Effector memory CD4-positive, alpha-beta T cell (primary cell): ENCODE results near the gene CACNA2D1.

ENCODE experiments used
- DNase-seq, 3 donors: peaks; one replicate each; pipeline ENCODE4 v3.0.0-alpha.2; 2020
- H3K27ac ChIP-seq: 2 replicates; pipeline ENCODE4 v1.7.0; 2013; ENCODE audit warnings: mild to moderate bottlenecking, low read length, moderate library complexity; ENCODE audit not compliant: insufficient read depth, poor library complexity, severe bottlenecking
- H3K27me3 ChIP-seq: replicated peaks from 2 replicates; pipeline ENCODE4 v1.7.0; 2013; ENCODE audit warnings: mild to moderate bottlenecking, low read length; ENCODE audit not compliant: insufficient read depth, control insufficient read depth, poor library complexity, severe bottlenecking
- H3K36me3 ChIP-seq: 2 replicates; pipeline ENCODE4 v1.7.0; 2013; ENCODE audit warnings: mild to moderate bottlenecking, low read length, moderate library complexity; ENCODE audit not compliant: control insufficient read depth, insufficient read depth
- H3K4me1 ChIP-seq: 2 replicates; pipeline ENCODE4 v1.7.0; 2013; ENCODE audit warnings: low read length, mild to moderate bottlenecking; ENCODE audit not compliant: control insufficient read depth, insufficient read depth, poor library complexity, severe bottlenecking
- H3K4me3 ChIP-seq: 2 replicates; pipeline ENCODE4 v1.7.0; 2013; ENCODE audit warnings: low read length, low read depth, mild to moderate bottlenecking; ENCODE audit not compliant: insufficient read depth, poor library complexity, severe bottlenecking
- H3K9me3 ChIP-seq: 2 replicates; pipeline ENCODE4 v1.7.0; 2013; ENCODE audit warnings: mild to moderate bottlenecking, low read length, moderate library complexity; ENCODE audit not compliant: control insufficient read depth

CACNA2D1 gene

DNA sequence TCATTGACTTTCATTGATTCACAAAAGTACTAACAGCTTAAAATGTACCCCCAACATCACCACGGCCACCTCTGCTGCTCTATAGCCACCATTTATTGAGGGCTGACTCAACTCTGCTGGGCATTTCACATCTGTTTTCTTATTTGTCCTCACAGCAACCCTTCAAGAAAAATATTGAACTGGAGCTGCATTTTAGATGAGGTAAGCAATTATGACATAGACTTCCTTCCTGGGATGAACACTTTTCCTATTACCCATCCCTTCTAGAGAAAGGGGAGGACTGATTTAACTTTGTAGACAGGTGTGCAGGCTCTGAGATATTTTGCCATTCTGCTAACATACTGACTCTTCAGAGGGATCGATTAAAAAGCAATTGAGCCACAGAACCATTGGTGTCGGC, 217.4 kb downstream of the CACNA2D1 start:
- DNase-seq: no peak
- Histone ChIP-seq H3K4me1 (no peaks in the 10 kb centered on the region), H3K4me3 (no peak overlapping the region), H3K27me3 (no peaks in the 10 kb centered on the region), H3K9me3 (no peaks in the 10 kb centered on the region), H3K36me3 (no peaks in the 10 kb centered on the region), H3K27ac (no peak overlapping the region)

GRCh38 chr7:82224529-82224928, 219.0 kb downstream of the CACNA2D1 start:
- no peaks in the 10 kb centered on the region for H3K9me3 ChIP-seq
- H3K27ac ChIP-seq: no peak overlapping the region

DNA sequence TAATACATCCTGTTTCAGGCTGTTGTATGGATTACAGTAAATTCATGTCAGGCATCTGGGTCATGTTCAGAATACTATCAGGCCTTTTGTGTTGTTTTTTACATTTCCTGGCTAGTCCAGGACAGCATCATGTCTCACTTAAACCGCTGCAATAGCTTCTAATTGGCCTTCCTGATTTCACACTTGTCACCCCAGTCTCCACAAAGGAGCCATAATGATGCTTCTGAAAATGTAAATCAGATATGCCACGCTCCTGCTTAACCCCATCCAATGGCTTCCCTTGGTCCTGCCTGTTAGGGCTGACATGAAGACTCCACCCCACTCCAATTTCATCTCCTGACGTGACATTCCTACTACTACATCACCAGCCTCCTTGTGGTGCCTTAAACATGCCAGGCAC, 220.0 kb downstream of the CACNA2D1 start:
- Histone ChIP-seq H3K27ac (no peak overlapping the region), H3K4me1 (no peaks in the 10 kb centered on the region), H3K4me3 (no peak overlapping the region), H3K9me3 (no peaks in the 10 kb centered on the region), H3K27me3 (no peaks in the 10 kb centered on the region), H3K36me3 (no peaks in the 10 kb centered on the region)
- DNase-seq: no peak

More at GRCh38 chr7:82224529-82224928, 219.0 kb downstream of the CACNA2D1 start:
- Histone ChIP-seq H3K27me3 (no peaks in the 10 kb centered on the region), H3K4me3 (no peak overlapping the region), H3K36me3 (no peaks in the 10 kb centered on the region), H3K4me1 (no peaks in the 10 kb centered on the region)
- no peak for DNase-seq

- H3K9me3 ChIP-seq: no peaks in the 10 kb centered on the region
- no peaks in the 10 kb centered on the region for H3K4me1 ChIP-seq
- no peak for DNase-seq
Measured at GRCh38 chr7:82221152-82221674, 222.4 kb downstream of the CACNA2D1 start.

GRCh38 chr7:82212466-82212865, 231.1 kb downstream of the CACNA2D1 start:
- no peak for DNase-seq
- no peaks in the 10 kb centered on the region for H3K9me3 ChIP-seq
- no peak overlapping the region for H3K27ac ChIP-seq
- H3K36me3 ChIP-seq: no peaks in the 10 kb centered on the region
- H3K4me3 ChIP-seq: no peak overlapping the region
- H3K4me1 ChIP-seq: no peaks in the 10 kb centered on the region
- no peaks in the 10 kb centered on the region for H3K27me3 ChIP-seq

More at GRCh38 chr7:82221152-82221674, 222.4 kb downstream of the CACNA2D1 start:
- Histone ChIP-seq H3K27me3 (no peaks in the 10 kb centered on the region), H3K36me3 (no peaks in the 10 kb centered on the region), H3K4me3 (no peak overlapping the region), H3K27ac (no peak overlapping the region)

DNA sequence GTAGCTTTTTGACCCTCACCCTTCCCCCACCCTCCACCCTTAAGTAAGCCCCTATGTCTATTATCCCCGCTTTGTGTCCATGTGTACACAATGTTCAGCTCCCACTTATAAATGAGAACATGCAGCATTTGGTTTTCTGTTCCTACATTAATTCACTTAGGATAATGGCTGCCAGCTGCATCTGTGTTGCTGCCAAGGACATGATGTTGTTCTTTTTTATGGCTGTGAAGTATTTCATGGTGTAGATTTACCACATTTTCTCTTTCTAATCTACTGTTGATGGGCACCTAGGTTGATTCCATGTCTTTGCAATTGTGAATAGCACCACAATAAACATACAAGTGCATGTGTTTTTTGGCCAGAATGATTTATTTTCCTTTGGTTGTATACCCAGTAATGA, 232.2 kb downstream of the CACNA2D1 start:
- no peaks in the 10 kb centered on the region for H3K9me3 ChIP-seq
- H3K4me3 ChIP-seq: no peak overlapping the region
- DNase-seq: no peak
- H3K27me3 ChIP-seq: no peaks in the 10 kb centered on the region
- no peaks in the 10 kb centered on the region for H3K4me1 ChIP-seq
- H3K27ac ChIP-seq: no peak overlapping the region
- no peaks in the 10 kb centered on the region for H3K36me3 ChIP-seq

GRCh38 chr7:82210416-82211184, 233.0 kb downstream of the CACNA2D1 start:
- DNase-seq: no peak
- no peaks in the 10 kb centered on the region for H3K36me3 ChIP-seq
- no peak overlapping the region for H3K4me3 ChIP-seq
- no peaks in the 10 kb centered on the region for H3K4me1 ChIP-seq
- H3K27ac ChIP-seq: no peak overlapping the region
- no peaks in the 10 kb centered on the region for H3K9me3 ChIP-seq
- H3K27me3 ChIP-seq: no peaks in the 10 kb centered on the region

GRCh38 chr7:82209179-82209747, 234.3 kb downstream of the CACNA2D1 start:
- no peaks in the 10 kb centered on the region for H3K4me1 ChIP-seq
- no peaks in the 10 kb centered on the region for H3K36me3 ChIP-seq
- H3K4me3 ChIP-seq: no peak overlapping the region
- no peak overlapping the region for H3K27ac ChIP-seq
- H3K27me3 ChIP-seq: no peaks in the 10 kb centered on the region
- DNase-seq: no peak
- H3K9me3 ChIP-seq: no peaks in the 10 kb centered on the region

DNA sequence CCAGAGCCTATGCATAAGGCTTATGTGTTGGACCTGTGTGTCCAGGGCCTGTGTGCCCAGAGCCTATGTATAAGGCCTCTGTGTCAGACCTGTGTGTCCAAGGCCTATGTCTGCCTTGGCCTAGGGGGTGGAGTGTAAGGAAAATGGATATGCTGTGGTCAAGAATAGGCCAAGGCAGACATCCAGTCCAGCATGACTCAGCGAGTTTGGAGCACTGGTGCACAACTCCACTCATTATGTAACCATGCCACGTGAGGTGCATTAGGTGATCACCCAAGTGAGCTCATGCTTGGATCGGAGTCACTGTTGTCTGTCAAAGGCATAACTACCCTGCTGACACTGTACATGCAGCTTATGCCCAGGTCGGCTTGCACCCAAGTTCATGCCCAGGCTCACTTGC, 238.9 kb downstream of the CACNA2D1 start:
- no peaks in the 10 kb centered on the region for H3K36me3 ChIP-seq
- no peaks in the 10 kb centered on the region for H3K9me3 ChIP-seq
- no peaks in the 10 kb centered on the region for H3K27me3 ChIP-seq
- DNase-seq: no peak
- H3K27ac ChIP-seq: no peak overlapping the region
- H3K4me1 ChIP-seq: no peaks in the 10 kb centered on the region
- H3K4me3 ChIP-seq: no peak overlapping the region

- no peak for DNase-seq
- H3K4me1 ChIP-seq: no peaks in the 10 kb centered on the region
- no peaks in the 10 kb centered on the region for H3K9me3 ChIP-seq
- no peaks in the 10 kb centered on the region for H3K36me3 ChIP-seq
- no peaks in the 10 kb centered on the region for H3K27me3 ChIP-seq
- H3K27ac ChIP-seq: no peak overlapping the region
- no peak overlapping the region for H3K4me3 ChIP-seq
Measured at GRCh38 chr7:82202965-82203364, 240.6 kb downstream of the CACNA2D1 start.
